Stimulated activated CD4-positive, alpha-beta T cell treated with anti-CD3 and anti-CD28 coated beads, TNF-alpha, amount 100 ng/mL, for 24 hours (primary cell): Measurements from ENCODE around the gene DCUN1D2.
"Not testable (repeated sequence)": the region's sequence is repeated elsewhere in the genome, so short reads cannot be mapped to it uniquely, and the experiment has no call there.

Experiments used
- DNase-seq, 3 experiments: peaks; one replicate each; pipeline ENCODE4 v3.0.0-alpha.2; 2020; ENCODE audit warnings: low read depth in 3 of 3

The DCUN1D2 gene

DNA sequence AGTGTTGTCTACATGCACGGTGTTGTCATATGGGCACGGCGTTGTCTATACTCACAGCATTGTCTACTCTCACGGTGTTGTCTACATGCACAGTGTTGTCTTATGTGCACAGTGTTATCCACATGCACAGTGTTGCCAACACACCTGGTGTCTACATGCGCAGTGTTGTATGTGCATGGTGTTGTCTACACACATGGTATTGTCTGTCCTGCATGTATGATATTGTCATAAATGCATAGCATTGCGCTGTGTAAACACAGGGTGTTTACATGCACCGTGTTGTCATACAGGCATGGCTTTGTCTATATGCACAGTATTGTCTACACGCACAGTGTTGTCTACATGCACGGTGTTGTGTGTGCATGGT lies 44.0 kb downstream of the DCUN1D2 start:
- no peak for DNase-seq

GRCh38 chr13:113445791-113446487 lies 44.6 kb downstream of the DCUN1D2 start:
- DNase-seq: no peak

GRCh38 chr13:113443991-113444390 lies 46.5 kb downstream of the DCUN1D2 start:
- no peak for DNase-seq

GRCh38 chr13:113442985-113443362 lies 47.5 kb downstream of the DCUN1D2 start:
- no peak for DNase-seq

DNA sequence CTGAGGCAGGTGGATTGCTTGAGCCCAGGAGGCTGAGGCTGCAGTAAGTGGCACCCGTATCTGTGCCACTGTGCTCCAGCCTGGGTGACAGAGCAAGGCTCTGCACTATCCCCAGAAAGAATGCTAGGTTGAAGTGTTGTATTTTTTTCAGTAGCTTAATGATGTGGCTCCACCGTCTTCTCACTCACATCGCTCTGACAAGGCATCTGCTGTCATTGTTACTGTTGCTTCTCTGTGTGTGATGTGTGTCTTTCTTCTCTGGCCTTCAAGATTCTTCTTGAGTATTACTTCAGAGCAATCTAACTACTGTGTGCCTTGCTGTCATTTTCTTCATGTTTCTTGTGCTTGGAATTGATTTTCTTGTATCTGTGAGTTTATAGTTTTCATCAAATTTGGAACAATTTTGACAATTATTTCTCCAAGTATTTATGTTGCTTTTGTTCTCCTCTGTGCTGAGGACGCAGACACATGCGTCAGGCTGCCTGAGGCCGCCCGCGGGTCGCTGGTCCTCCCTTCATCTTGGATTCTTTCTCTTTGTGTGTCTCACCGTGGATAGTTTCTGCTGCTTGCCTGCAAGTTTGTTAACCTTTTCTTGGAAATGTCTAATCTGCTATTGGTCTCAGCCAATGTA lies 48.0 kb downstream of the DCUN1D2 start:
- DNase-seq: no peak

GRCh38 chr13:113441661-113442060 lies 48.9 kb downstream of the DCUN1D2 start:
- no peak for DNase-seq

GRCh38 chr13:113437408-113438010 lies 53.0 kb downstream of the DCUN1D2 start:
- DNase-seq: no peak

- not testable (repeated sequence) for DNase-seq
These were observed 53.6 kb downstream of the DCUN1D2 start for GRCh38 chr13:113436866-113437265.

GRCh38 chr13:113435907-113436306 lies 54.6 kb downstream of the DCUN1D2 start:
- not testable (repeated sequence) for DNase-seq

- no peak for DNase-seq
These were observed 57.1 kb downstream of the DCUN1D2 start for GRCh38 chr13:113433391-113433916.

DNA sequence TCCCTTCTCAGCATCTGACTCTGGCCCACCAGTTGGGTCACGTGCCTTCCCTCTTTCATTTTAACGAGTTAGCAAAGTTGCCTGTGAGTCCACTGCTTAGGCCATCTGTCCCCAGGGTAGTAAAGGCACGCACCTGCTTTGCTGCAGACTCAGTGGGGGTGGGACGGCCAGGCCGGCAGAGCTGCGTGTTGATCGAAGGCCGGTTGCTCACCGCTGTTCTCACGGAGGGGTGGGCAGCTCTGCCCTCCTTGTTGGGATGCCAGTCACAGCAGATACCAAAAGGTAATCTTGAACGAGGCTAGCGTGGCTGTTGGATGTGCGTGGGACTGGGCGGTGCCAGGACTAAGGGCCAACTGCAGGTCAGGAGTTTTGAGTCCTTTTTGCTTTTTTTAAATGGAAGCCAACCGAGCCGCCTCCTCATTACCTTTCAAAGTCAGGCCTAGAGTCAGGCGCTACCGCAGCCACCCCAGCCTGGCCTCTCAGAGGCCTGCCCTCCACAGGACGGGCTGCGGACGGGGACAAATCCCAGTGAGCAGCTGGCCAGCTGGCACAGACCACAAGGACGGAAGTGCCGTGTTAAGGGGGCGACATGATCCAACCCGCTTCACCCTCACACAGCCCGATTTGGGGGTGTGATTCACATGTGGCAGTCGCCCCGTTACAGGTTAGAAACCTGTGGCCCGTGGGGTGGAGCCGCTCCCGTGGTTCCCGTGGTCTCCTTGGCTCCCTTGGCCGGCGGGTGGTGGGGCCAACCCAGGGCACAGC lies 57.8 kb downstream of the DCUN1D2 start:
- DNase-seq: no peak

DNA sequence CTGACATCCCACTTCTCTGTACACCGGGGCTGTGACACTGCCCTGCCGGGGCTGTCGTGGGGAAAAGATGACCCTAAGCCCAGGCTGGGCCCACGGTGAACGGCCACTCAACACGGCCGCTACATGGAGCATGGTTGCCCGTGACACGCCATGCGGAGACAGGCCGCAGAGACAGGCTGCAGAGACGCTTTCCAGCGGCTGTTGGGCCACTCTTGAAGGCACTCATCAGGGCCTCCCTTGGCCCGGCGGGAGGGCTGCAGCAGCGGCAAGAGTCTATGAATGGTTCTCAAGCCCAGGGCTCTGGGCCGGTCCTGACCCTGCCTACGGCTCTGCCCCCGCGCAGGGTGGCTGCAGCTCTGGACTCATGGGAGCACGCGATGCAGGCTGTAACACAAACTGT lies 59.3 kb downstream of the DCUN1D2 start:
- no peak for DNase-seq

DNA sequence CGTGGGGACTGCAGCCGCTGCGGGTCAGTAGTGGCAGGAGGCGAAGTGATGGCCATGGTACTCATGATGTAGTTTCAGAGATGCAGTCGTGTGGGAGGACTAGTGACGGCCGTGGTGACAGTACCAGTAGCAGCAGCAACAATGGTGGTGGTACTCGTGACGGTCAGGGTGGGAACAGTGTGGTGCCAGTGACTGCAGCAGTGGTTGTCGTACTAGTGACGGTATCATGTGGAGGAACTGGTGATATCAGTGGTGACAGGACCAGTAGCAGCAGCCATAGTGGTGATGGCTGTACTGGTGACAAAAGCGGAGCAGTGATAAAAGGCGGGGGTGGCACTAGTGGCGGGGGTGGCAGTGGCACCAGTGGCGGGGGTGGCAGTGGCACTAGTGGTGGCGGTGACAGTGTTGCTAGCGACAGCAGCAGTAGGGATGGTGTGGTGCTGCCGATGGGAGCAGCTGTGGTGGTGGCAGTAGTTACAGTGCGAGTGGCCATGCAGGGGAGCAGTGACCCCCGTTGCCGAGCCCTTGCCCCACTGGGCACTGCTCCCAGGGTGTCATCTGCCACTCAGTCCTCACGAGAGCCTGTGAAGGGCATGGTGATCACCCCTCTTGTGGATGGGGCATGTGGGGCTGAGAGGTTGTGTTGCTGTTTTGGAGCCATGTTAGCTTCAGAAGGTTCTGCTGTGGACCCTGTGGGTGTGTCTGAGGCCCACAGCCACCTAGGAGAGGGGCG lies 60.0 kb downstream of the DCUN1D2 start:
- DNase-seq: no peak

DNA sequence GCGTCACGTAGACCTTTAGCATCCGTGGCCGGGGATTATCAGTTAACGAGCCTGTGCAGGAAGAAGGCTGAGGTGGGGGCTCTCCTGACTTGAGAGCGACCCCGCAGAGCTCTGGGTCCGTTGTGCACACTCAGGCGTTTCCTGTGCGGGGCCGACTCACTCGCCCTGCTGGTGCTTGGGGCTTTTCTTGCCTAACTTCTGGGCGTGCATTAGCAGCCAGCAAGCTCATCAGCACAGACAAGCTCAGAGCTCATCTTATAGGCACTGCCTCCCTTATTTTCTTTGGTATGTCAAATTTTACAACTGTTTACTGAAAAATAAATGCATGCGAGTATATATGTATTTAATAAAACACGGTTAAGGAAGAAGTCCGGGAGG lies 60.9 kb downstream of the DCUN1D2 start:
- no peak for DNase-seq

DNA sequence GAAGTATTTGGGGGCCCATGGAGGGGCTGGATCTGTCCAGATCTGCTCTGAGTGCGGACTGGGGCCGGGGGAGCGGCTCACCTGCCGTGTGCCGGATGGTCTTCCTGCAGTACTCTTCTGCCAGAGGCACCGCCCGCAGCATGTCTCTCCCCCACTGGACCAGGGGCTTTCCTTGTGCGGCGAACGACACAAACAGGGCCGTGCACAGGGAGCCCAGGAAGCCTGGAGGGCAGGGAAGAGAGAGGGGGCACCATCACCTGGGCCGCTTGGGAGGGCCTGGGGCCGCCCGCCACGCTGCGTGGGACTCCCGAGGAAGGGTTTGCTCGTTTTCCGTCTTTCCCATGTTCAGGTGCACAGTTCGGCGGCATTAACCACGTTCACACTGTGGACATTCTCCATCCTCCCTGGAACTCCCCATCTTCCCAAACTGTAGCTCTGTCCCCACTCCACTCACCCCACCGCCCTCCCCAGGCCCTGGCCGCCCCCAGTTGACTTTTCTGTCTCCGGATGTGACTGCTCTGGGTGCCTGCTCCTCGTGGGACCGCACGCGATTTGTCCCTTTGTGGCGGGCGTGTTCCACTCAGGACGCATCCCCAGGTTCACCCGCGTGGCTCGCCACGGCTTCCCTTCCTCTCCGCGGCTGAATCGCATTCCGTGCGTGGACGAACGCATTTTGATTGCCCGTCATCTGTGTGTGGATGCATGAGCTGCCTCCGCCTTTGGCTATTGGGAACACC lies 61.5 kb downstream of the DCUN1D2 start:
- no peak for DNase-seq

GRCh38 chr13:113428469-113428865 lies 62.0 kb downstream of the DCUN1D2 start:
- no peak for DNase-seq

DNA sequence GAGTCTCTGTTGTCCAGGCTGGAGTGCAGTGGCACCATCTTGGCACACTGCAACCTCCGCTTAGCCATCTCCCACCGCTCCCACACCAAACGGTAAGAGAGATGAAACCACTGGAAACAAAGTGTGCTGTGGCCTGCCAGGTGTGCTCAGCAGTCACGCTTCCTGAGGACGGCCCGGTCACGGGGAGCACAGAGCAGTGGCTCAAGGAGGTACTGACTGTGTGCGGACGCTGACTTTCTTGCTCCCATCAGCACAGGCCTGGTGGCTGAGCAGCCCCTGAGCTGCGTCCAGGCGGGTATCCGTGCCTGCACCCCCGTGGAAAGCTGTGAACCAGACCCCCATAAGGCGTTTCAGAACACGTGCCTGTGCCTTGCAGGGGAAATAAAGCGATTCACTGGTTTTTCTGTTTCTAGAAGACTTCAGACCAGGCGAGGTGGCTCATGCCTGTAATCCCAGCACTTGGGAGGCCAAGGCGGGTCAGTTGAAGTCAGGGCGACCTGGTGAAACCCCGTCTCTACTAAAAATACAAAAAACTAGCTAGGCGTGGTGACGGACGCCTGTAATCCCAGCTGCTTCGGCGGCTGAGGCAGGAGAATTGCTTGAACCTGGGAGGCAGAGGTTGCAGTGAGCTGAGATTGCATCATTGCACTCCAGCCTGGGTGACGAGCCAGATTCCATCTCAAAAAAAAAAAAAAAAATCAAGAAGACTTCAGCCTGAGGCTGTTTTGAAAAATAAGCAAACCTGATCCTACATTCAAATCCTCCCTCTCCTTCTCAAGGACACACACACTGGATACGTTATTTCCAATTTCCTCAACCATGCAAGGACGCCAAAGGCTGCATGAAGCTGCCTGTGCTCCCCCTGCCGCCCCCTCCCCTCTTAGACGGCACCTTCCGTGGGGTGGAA lies 62.7 kb downstream of the DCUN1D2 start:
- DNase-seq: no peak

DNA sequence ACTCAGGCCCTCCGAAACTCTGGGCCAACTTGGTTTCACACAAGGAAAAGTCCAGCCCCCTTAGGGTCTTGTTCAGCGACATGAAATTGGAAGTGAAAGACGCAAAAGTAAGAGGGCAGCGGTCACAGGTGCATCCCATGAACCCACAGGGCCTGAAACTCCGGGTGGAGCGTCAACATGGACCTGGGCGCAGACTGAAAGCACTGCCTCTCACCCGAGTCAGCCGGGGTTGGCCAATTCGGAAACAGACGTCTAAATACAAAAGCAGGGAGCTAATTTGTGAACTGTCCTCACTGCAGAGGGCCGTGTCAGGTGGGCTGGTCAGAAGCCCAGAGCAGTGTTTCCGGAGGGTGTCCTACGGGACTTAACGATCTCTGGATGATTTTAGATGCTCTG lies 63.9 kb downstream of the DCUN1D2 start:
- DNase-seq: no peak

GRCh38 chr13:113425941-113426590 lies 64.4 kb downstream of the DCUN1D2 start:
- DNase-seq: no peak
